Measurements from ENCODE around the gene ARSD.
"Not testable (repeated sequence)": the region's sequence is repeated elsewhere in the genome, so short reads cannot be mapped to it uniquely, and the experiment has no call there.

Gene ARSD

GRCh38 chrX:2965965-2966364 lies 36.8 kb upstream of the ARSD start:
- Histone ChIP-seq H3K9ac (ENCODE audit: insufficient read length) (no peak overlapping the region), H3K36me3 (ENCODE audit: insufficient read depth, low read length) (no peaks in the 10 kb centered on the region), H3K4me3 (no peak overlapping the region), H3K9me3 (ENCODE audit: low read depth, low read length) (no peaks in the 10 kb centered on the region), H3K27ac (no peak overlapping the region)
- TF ChIP-seq FOXP2 (optimal IDR thresholded peaks at IDR 0.05; ENCODE audit: control extremely low read depth, extremely low read length, insufficient read depth), result no peak
- no peak for TF ChIP-seq EZH2 (IDR thresholded peaks at IDR 0.05)
- TF ChIP-seq POLR2AphosphoS5 (IDR thresholded peaks at IDR 0.05; ENCODE audit: borderline replicate concordance, low read depth, low read length), result no peak
- no peak for DNase-seq (ENCODE audit: low read depth, low spot score)

- not testable (repeated sequence) for H3K4me3 ChIP-seq; H3K9ac ChIP-seq (ENCODE audit: insufficient read length); H3K36me3 ChIP-seq (ENCODE audit: insufficient read depth, low read length); DNase-seq (ENCODE audit: low read depth, low spot score); H3K9me3 ChIP-seq (ENCODE audit: low read depth, low read length); H3K27ac ChIP-seq
These were observed 35.1 kb upstream of the ARSD start for GRCh38 chrX:2963992-2964794.

GRCh38 chrX:2963449-2963848 lies 34.3 kb upstream of the ARSD start:
- not testable (repeated sequence) for DNase-seq (ENCODE audit: low read depth, low spot score); H3K27ac ChIP-seq; H3K36me3 ChIP-seq (ENCODE audit: insufficient read depth, low read length); H3K9me3 ChIP-seq (ENCODE audit: low read depth, low read length); H3K9ac ChIP-seq (ENCODE audit: insufficient read length); H3K4me3 ChIP-seq

- H3K4me3 ChIP-seq, result no peak overlapping the region
- H3K36me3 ChIP-seq (ENCODE audit: insufficient read depth, low read length), result no peaks in the 10 kb centered on the region
- DNase-seq (ENCODE audit: low read depth, low spot score), result no peak
- H3K9me3 ChIP-seq (ENCODE audit: low read depth, low read length), result no peaks in the 10 kb centered on the region
- H3K9ac ChIP-seq (ENCODE audit: insufficient read length), result no peak overlapping the region
- H3K27ac ChIP-seq, result no peak overlapping the region
- TF ChIP-seq EZH2 (IDR thresholded peaks at IDR 0.05) (no peak), POLR2AphosphoS5 (IDR thresholded peaks at IDR 0.05; ENCODE audit: borderline replicate concordance, low read depth, low read length) (no peak), FOXP2 (optimal IDR thresholded peaks at IDR 0.05; ENCODE audit: control extremely low read depth, extremely low read length, insufficient read depth) (no peak)
These were observed 33.2 kb upstream of the ARSD start for GRCh38 chrX:2962381-2962780.

GRCh38 chrX:2960861-2961515 lies 31.8 kb upstream of the ARSD start:
- Histone ChIP-seq H3K27ac (no peak overlapping the region), H3K4me3 (no peak overlapping the region), H3K36me3 (ENCODE audit: insufficient read depth, low read length) (no peaks in the 10 kb centered on the region), H3K9ac (ENCODE audit: insufficient read length) (no peak overlapping the region), H3K9me3 (ENCODE audit: low read depth, low read length) (no peaks in the 10 kb centered on the region)
- TF ChIP-seq POLR2AphosphoS5 (IDR thresholded peaks at IDR 0.05; ENCODE audit: borderline replicate concordance, low read depth, low read length) (no peak), FOXP2 (optimal IDR thresholded peaks at IDR 0.05; ENCODE audit: control extremely low read depth, extremely low read length, insufficient read depth) (no peak), EZH2 (IDR thresholded peaks at IDR 0.05) (no peak)
- no peak for DNase-seq (ENCODE audit: low read depth, low spot score)

GRCh38 chrX:2958199-2958598 lies 29.1 kb upstream of the ARSD start:
- Histone ChIP-seq H3K4me3 (no peak overlapping the region), H3K9ac (ENCODE audit: insufficient read length) (no peak overlapping the region), H3K36me3 (ENCODE audit: insufficient read depth, low read length) (no peaks in the 10 kb centered on the region), H3K27ac (no peak overlapping the region), H3K9me3 (ENCODE audit: low read depth, low read length) (no peaks in the 10 kb centered on the region)
- no peak for DNase-seq (ENCODE audit: low read depth, low spot score)
- TF ChIP-seq EZH2 (IDR thresholded peaks at IDR 0.05) (no peak), POLR2AphosphoS5 (IDR thresholded peaks at IDR 0.05; ENCODE audit: borderline replicate concordance, low read depth, low read length) (no peak), FOXP2 (optimal IDR thresholded peaks at IDR 0.05; ENCODE audit: control extremely low read depth, extremely low read length, insufficient read depth) (no peak)

GRCh38 chrX:2955838-2956237 lies 26.7 kb upstream of the ARSD start:
- TF ChIP-seq EZH2 (IDR thresholded peaks at IDR 0.05), result no peak
- H3K9me3 ChIP-seq (ENCODE audit: low read depth, low read length), result no peaks in the 10 kb centered on the region
- no peak for DNase-seq (ENCODE audit: low read depth, low spot score)
- no peak overlapping the region for H3K4me3 ChIP-seq
- no peak overlapping the region for H3K27ac ChIP-seq
- H3K36me3 ChIP-seq (ENCODE audit: insufficient read depth, low read length), result no peaks in the 10 kb centered on the region
- H3K9ac ChIP-seq (ENCODE audit: insufficient read length), result no peak overlapping the region

- no peaks in the 10 kb centered on the region for H3K9me3 ChIP-seq (ENCODE audit: low read depth, low read length)
- TF ChIP-seq POLR2AphosphoS5 (IDR thresholded peaks at IDR 0.05; ENCODE audit: borderline replicate concordance, low read depth, low read length), result no peak
- no peak for TF ChIP-seq EZH2 (IDR thresholded peaks at IDR 0.05)
- TF ChIP-seq FOXP2 (optimal IDR thresholded peaks at IDR 0.05; ENCODE audit: control extremely low read depth, extremely low read length, insufficient read depth), result no peak
- H3K4me3 ChIP-seq, result no peak overlapping the region
- no peaks in the 10 kb centered on the region for H3K36me3 ChIP-seq (ENCODE audit: insufficient read depth, low read length)
- H3K9ac ChIP-seq (ENCODE audit: insufficient read length), result no peak overlapping the region
- no peak overlapping the region for H3K27ac ChIP-seq
- no peak for DNase-seq (ENCODE audit: low read depth, low spot score)
These were observed 26.1 kb upstream of the ARSD start for GRCh38 chrX:2955281-2955680.

- Histone ChIP-seq H3K4me3 (no peak overlapping the region), H3K9ac (ENCODE audit: insufficient read length) (no peak overlapping the region), H3K36me3 (ENCODE audit: insufficient read depth, low read length) (no peaks in the 10 kb centered on the region), H3K27ac (no peak overlapping the region), H3K9me3 (ENCODE audit: low read depth, low read length) (no peaks in the 10 kb centered on the region)
- no peak for DNase-seq (ENCODE audit: low read depth, low spot score)
- TF ChIP-seq FOXP2 (optimal IDR thresholded peaks at IDR 0.05; ENCODE audit: control extremely low read depth, extremely low read length, insufficient read depth) (no peak), POLR2AphosphoS5 (IDR thresholded peaks at IDR 0.05; ENCODE audit: borderline replicate concordance, low read depth, low read length) (no peak), EZH2 (IDR thresholded peaks at IDR 0.05) (no peak)
These were observed 25.4 kb upstream of the ARSD start for GRCh38 chrX:2954541-2954940.

GRCh38 chrX:2937942-2938341 lies 8.8 kb upstream of the ARSD start:
- not testable (repeated sequence) for H3K4me3 ChIP-seq; DNase-seq (ENCODE audit: low read depth, low spot score); H3K27ac ChIP-seq; H3K9ac ChIP-seq (ENCODE audit: insufficient read length); H3K9me3 ChIP-seq (ENCODE audit: low read depth, low read length); H3K36me3 ChIP-seq (ENCODE audit: insufficient read depth, low read length)

Measured in SK-N-MC (cell line).